GM21528 (cell line): Measurements from ENCODE around the gene ZNF385D.

Experiments
- ATAC-seq: cut with Tn5 transposase; IDR thresholded peaks from one replicate; pipeline ENCODE4 v1.9.1; 2021; ENCODE audit warnings: mild to moderate bottlenecking, moderate library complexity; ENCODE audit not compliant: unreplicated experiment, low FRiP score

ZNF385D gene

GRCh38 chr3:21620511-21621155, 130.4 kb downstream of the ZNF385D start:
- no peak for ATAC-seq

- no peak for ATAC-seq
Measured at GRCh38 chr3:21618695-21619094, 132.3 kb downstream of the ZNF385D start.

- ATAC-seq: no peak
Measured at GRCh38 chr3:21613372-21614070, 137.5 kb downstream of the ZNF385D start.

GRCh38 chr3:21601178-21601577, 149.8 kb downstream of the ZNF385D start:
- no peak for ATAC-seq

- ATAC-seq: no peak
Measured at GRCh38 chr3:21599890-21600289, 151.1 kb downstream of the ZNF385D start.

- ATAC-seq: no peak
Measured at GRCh38 chr3:21592828-21593227, 158.2 kb downstream of the ZNF385D start.

- ATAC-seq: no peak
Measured at GRCh38 chr3:21587894-21588293, 163.1 kb downstream of the ZNF385D start.

- ATAC-seq: no peak
Measured at GRCh38 chr3:21585216-21585740, 165.7 kb downstream of the ZNF385D start.

GRCh38 chr3:21573291-21573690, 177.7 kb downstream of the ZNF385D start:
- ATAC-seq: no peak

- ATAC-seq: no peak
Measured at GRCh38 chr3:21564531-21564930, 186.5 kb downstream of the ZNF385D start.

GRCh38 chr3:21562243-21562642, 188.8 kb downstream of the ZNF385D start:
- ATAC-seq: no peak

GRCh38 chr3:21561472-21561871, 189.5 kb downstream of the ZNF385D start:
- ATAC-seq: no peak

GRCh38 chr3:21551019-21551418, 200.0 kb downstream of the ZNF385D start:
- no peak for ATAC-seq

- no peak for ATAC-seq
Measured at GRCh38 chr3:21544076-21544462, 206.9 kb downstream of the ZNF385D start.

- no peak for ATAC-seq
Measured at GRCh38 chr3:21543380-21544075, 207.5 kb downstream of the ZNF385D start.

- no peak for ATAC-seq
Measured at GRCh38 chr3:21542656-21543379, 208.2 kb downstream of the ZNF385D start.

- ATAC-seq: no peak
Measured at GRCh38 chr3:21540265-21540664, 210.7 kb downstream of the ZNF385D start.

GRCh38 chr3:21534462-21534861, 216.5 kb downstream of the ZNF385D start:
- no peak for ATAC-seq

GRCh38 chr3:21533002-21533401, 218.0 kb downstream of the ZNF385D start:
- ATAC-seq: no peak

- ATAC-seq: no peak
Measured at GRCh38 chr3:21531909-21532308, 219.1 kb downstream of the ZNF385D start.
